CD14-positive monocyte (primary cell): ENCODE data around the gene TMEM61. TPM values are rescaled to one million over a fixed set of nuclear protein-coding genes. Genes with fewer than 3 reads are reported as not detected.
A peak's percentile ranks its signal among the peaks of the same experiment; 100 is the strongest.

Source experiments
- DNase-seq, 3 donors: peaks; one replicate each; pipeline ENCODE4 v3.0.0-alpha.2; 2011 to 2022
- H2AFZ ChIP-seq: 2 replicates; pipeline ENCODE4 v1.6.0; 2012; ENCODE audit warnings: mild to moderate bottlenecking, low read depth, low read length, inconsistent platforms; ENCODE audit not compliant: insufficient read depth, poor library complexity, severe bottlenecking
- H3K27ac ChIP-seq, 2 donors: 1 replicate in 1 of 2; 2 replicates in 1 of 2; pipeline ENCODE4 v1.5.1; 2012 to 2013; ENCODE audit warnings: low read length in 2 of 2, control low read depth in 1 of 2, inconsistent platforms in 1 of 2, low read depth in 1 of 2, mild to moderate bottlenecking in 1 of 2
- H3K27me3 ChIP-seq, 2 donors: one replicate each; pipeline versions ENCODE4 v1.6.0 to v1.6.1; 2011 to 2013; ENCODE audit warnings: low read length in 2 of 2; ENCODE audit not compliant: control insufficient read depth in 2 of 2, insufficient read depth in 2 of 2
- H3K36me3 ChIP-seq, 2 donors: replicated peaks in 1 of 2; 1 replicate in 1 of 2; 2 replicates in 1 of 2; pipeline versions ENCODE4 v1.5.1 to v1.6.1; 2012 to 2013; ENCODE audit warnings: low read length in 2 of 2, control low read depth in 1 of 2, inconsistent platforms in 1 of 2, mild to moderate bottlenecking in 1 of 2; ENCODE audit not compliant: insufficient read depth in 2 of 2, control insufficient read depth in 1 of 2
- H3K4me1 ChIP-seq, 2 donors: 1 replicate in 1 of 2; 2 replicates in 1 of 2; pipeline versions ENCODE4 v1.5.1 to v1.6.1; 2012 to 2013; ENCODE audit warnings: low read length in 2 of 2, control low read depth in 1 of 2, inconsistent platforms in 1 of 2, mild to moderate bottlenecking in 1 of 2, moderate library complexity in 1 of 2; ENCODE audit not compliant: insufficient read depth in 2 of 2, control insufficient read depth in 1 of 2
- H3K4me2 ChIP-seq: replicated peaks from 2 replicates; pipeline ENCODE3; 2012; ENCODE audit warnings: low read length, moderate library complexity, mild to moderate bottlenecking; ENCODE audit not compliant: poor library complexity, severe bottlenecking; ENCODE audit errors: extremely low read depth
- H3K4me3 ChIP-seq, 3 experiments: fragments of 200-600 bp in 1 of 3; sonication (generic) in 1 of 3; replicated peaks in 1 of 3; 1 replicate in 2 of 3; 2 replicates in 1 of 3; pipeline ENCODE4 v1.5.1; 2011 to 2013; ENCODE audit warnings: low read length in 3 of 3, mild to moderate bottlenecking in 3 of 3, control low read depth in 2 of 3, low read depth in 2 of 3, inconsistent platforms in 1 of 3, moderate library complexity in 1 of 3
- H3K79me2 ChIP-seq: 2 replicates; pipeline ENCODE4 v1.6.0; 2012; ENCODE audit warnings: mild to moderate bottlenecking, control low read depth, inconsistent platforms, low read length, moderate library complexity; ENCODE audit not compliant: insufficient read depth
- H3K9ac ChIP-seq: 2 replicates; pipeline ENCODE4 v1.6.0; 2017; ENCODE audit warnings: low read length, mild to moderate bottlenecking; ENCODE audit not compliant: insufficient read depth, poor library complexity, severe bottlenecking
- H3K9me3 ChIP-seq, 2 donors: replicated peaks in 1 of 2; 1 replicate in 1 of 2; 2 replicates in 1 of 2; pipeline versions ENCODE4 v1.5.1 to v1.6.1; 2012 to 2013; ENCODE audit warnings: low read length in 2 of 2, control low read depth in 1 of 2; ENCODE audit not compliant: control insufficient read depth in 1 of 2, insufficient read depth in 1 of 2
- H4K20me1 ChIP-seq: 2 replicates; pipeline ENCODE4 v1.6.0; 2012; ENCODE audit warnings: mild to moderate bottlenecking, low read length, control low read depth, moderate library complexity; ENCODE audit not compliant: insufficient read depth
- H3K27ac Mint-ChIP-seq, 7 donors: one replicate each; pipeline ENCODE4 v1.8.0; 2020; ENCODE audit warnings: mild to moderate bottlenecking in 7 of 7, mixed read lengths in 7 of 7, moderate library complexity in 6 of 7, inconsistent platforms in 2 of 7
- H3K27me3 Mint-ChIP-seq, 3 donors: one replicate each; pipeline ENCODE4 v1.8.0; 2021 to 2022; ENCODE audit warnings: low read depth in 3 of 3, mild to moderate bottlenecking in 3 of 3, mixed read lengths in 3 of 3, moderate library complexity in 3 of 3, inconsistent platforms in 1 of 3
- H3K36me3 Mint-ChIP-seq, 2 donors: one replicate each; pipeline ENCODE4 v1.8.0; 2020; ENCODE audit warnings: mixed read lengths in 2 of 2, inconsistent platforms in 1 of 2, mild to moderate bottlenecking in 1 of 2
- H3K4me1 Mint-ChIP-seq: one replicate; pipeline ENCODE4 v1.8.0; 2020; ENCODE audit warnings: mild to moderate bottlenecking, mixed read lengths
- H3K4me3 Mint-ChIP-seq, 2 donors: one replicate each; pipeline ENCODE4 v1.8.0; 2020; ENCODE audit warnings: mild to moderate bottlenecking in 2 of 2, mixed read lengths in 2 of 2, moderate library complexity in 1 of 2
- H3K9me3 Mint-ChIP-seq, 7 donors: one replicate each; pipeline ENCODE4 v1.8.0; 2020 to 2022; ENCODE audit warnings: mixed read lengths in 7 of 7, mild to moderate bottlenecking in 6 of 7, moderate library complexity in 6 of 7, inconsistent platforms in 2 of 7
- CTCF ChIP-seq: fragments of 200-600 bp; IDR thresholded peaks from one replicate; pipeline ENCODE4 v1.8.0; 2022; ENCODE audit warnings: antibody characterized with exemption, mild to moderate bottlenecking
- WGBS: methylation state at CpG from one replicate; pipeline ENCODE4 v1.1.5; 2013; ENCODE audit warnings: missing lambda C conversion rate; ENCODE audit not compliant: insufficient coverage; 5-methylcytosine and 5-hydroxymethylcytosine counted together
- intact Hi-C, 2 donors: fragments of 100-400 bp; cut with micrococcal nuclease; formaldehyde crosslinking; loops; one replicate each; pipeline versions ENCODE4 v1.15.0 to v1.15.1; 2023
- polyA plus RNA-seq, 3 donors: library from polyadenylated mRNA; depleted of rRNA in 1 of 3; unstranded in 2 of 3; stranded (reverse) in 1 of 3; fragments of 300-500 nt in 2 of 3; fragments of >200 nt in 1 of 3; fragmentation: Illumina TruSeq in 2 of 3; gene quantifications; 1 replicate in 2 of 3; 2 replicates in 1 of 3; pipeline ENCODE4 v1.2.3, GENCODE V29; 2012 to 2021

TMEM61 gene
- polyA plus RNA-seq, 3 donors = not detected

GRCh38 chr1:54994355-54994990 lies 14.0 kb downstream of the TMEM61 start:
- Histone ChIP-seq H3K27me3 (peaks cover 14 to 38% of the 10 kb centered on the region in 2 donors), H3K9me3 (peaks cover 0 to 9% of the 10 kb centered on the region in 2 donors), H3K4me1 (peaks cover 9 to 16% of the 10 kb centered on the region in 2 donors), H3K4me3 (no peak overlapping the region), H3K9ac (no peak overlapping the region), H3K36me3 (no peaks in the 10 kb centered on the region), H3K79me2 (no peaks in the 10 kb centered on the region), H4K20me1 (no peaks in the 10 kb centered on the region), H3K27ac (no peak overlapping the region), H2AFZ (no peak overlapping the region), H3K4me2 (no peak overlapping the region)
- intact Hi-C loops = loop anchor here in 1 of 2 donors (2.0 kb wide), 1 partner anchor 42 kb away; no protein-coding TSS in a partner anchor
- WGBS = 75% methylated on average over 6 of the region's 6 CpGs
- TF ChIP-seq CTCF = no peak
- no peak for DNase-seq
- Mint-ChIP-seq H3K4me1 (peaks cover 17% of the 10 kb centered on the region), H3K36me3 (peaks cover 0 to 3% of the 10 kb centered on the region in 2 donors), H3K9me3 (peaks cover 0 to 6% (median 0%) of the 10 kb centered on the region in 7 donors), H3K4me3 (peak overlapping the region in 1 of 2 donors; percentile 77), H3K27ac (no peak overlapping the region), H3K27me3 (peaks cover 38 to 55% (median 40%) of the 10 kb centered on the region in 3 donors)

- peaks cover 0 to 6% (median 0%) of the 10 kb centered on the region in 7 donors for H3K9me3 Mint-ChIP-seq
- H3K27ac Mint-ChIP-seq = peak overlapping the region in 1 of 7 donors; percentile 4
- H3K9me3 ChIP-seq = peaks cover 0 to 9% of the 10 kb centered on the region in 2 donors
- H3K27ac ChIP-seq = no peak overlapping the region
- peaks cover 17% of the 10 kb centered on the region for H3K4me1 Mint-ChIP-seq
- intact Hi-C loops = loop anchor here in 1 of 2 donors (2.0 kb wide), 1 partner anchor 42 kb away; no protein-coding TSS in a partner anchor
- 64% methylated on average over 7 of the region's 12 CpGs for WGBS
- H3K4me2 ChIP-seq = no peak overlapping the region
- peaks cover 38 to 59% (median 40%) of the 10 kb centered on the region in 3 donors for H3K27me3 Mint-ChIP-seq
- no peak for TF ChIP-seq CTCF
- no peak overlapping the region for H3K4me3 ChIP-seq
- H3K9ac ChIP-seq = no peak overlapping the region
- H3K4me1 ChIP-seq = peaks cover 9 to 16% of the 10 kb centered on the region in 2 donors
- H3K36me3 ChIP-seq = no peaks in the 10 kb centered on the region
- H3K27me3 ChIP-seq = peaks cover 14 to 43% of the 10 kb centered on the region in 2 donors
- peak overlapping the region in 1 of 2 donors; percentile 77 for H3K4me3 Mint-ChIP-seq
- H3K36me3 Mint-ChIP-seq = peaks cover 0 to 3% of the 10 kb centered on the region in 2 donors
- no peaks in the 10 kb centered on the region for H3K79me2 ChIP-seq
- H2AFZ ChIP-seq = no peak overlapping the region
- H4K20me1 ChIP-seq = no peaks in the 10 kb centered on the region
- no peak for DNase-seq
Measured at GRCh38 chr1:54995013-54995760, 14.8 kb downstream of the TMEM61 start.
